GM18858 (cell line): Measurements from ENCODE around the gene KLF9.
A peak's percentile ranks its signal among the peaks of the same experiment; 100 is the strongest.

Source experiments
- ATAC-seq: cut with Tn5 transposase; IDR thresholded peaks from one replicate; pipeline ENCODE4 v1.9.1; 2021; ENCODE audit not compliant: unreplicated experiment

Gene KLF9

DNA sequence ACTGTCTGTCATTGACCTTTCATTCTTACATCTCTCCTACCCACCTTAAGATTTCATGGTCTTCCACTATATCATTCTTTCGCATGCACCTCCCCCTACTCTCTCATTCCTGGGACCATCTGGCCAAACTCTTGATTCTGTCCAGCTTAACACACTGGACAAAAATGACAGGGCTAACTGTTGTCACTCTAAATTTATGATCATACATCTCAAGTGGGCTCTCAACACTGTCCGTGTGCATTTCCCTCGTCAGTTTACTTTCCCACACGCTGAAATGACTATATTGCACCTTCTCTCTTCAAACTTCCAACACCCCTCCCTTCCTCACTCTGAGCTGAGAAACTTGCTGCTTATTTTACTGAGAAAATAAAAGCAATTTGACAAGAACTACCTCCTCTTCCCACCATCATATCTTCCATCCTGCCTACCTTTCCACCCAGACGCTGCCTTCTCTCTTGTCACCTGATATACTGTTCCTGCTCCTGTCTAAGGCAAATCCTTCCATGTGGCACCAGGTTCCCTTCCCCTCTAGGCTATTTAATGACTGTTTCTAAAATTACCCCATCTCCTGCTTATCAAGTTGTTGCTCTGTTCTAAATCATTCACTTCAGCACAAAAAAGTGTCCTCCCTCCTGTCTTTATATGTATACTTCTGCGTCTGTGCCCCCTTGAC is 8.1 kb upstream of the KLF9 start:
- no peak for ATAC-seq

- ATAC-seq, result no peak
These were observed 7.1 kb upstream of the KLF9 start for GRCh38 chr9:70421272-70422180.

GRCh38 chr9:70420441-70421271 is 6.2 kb upstream of the KLF9 start:
- peak; percentile 6 for ATAC-seq

DNA sequence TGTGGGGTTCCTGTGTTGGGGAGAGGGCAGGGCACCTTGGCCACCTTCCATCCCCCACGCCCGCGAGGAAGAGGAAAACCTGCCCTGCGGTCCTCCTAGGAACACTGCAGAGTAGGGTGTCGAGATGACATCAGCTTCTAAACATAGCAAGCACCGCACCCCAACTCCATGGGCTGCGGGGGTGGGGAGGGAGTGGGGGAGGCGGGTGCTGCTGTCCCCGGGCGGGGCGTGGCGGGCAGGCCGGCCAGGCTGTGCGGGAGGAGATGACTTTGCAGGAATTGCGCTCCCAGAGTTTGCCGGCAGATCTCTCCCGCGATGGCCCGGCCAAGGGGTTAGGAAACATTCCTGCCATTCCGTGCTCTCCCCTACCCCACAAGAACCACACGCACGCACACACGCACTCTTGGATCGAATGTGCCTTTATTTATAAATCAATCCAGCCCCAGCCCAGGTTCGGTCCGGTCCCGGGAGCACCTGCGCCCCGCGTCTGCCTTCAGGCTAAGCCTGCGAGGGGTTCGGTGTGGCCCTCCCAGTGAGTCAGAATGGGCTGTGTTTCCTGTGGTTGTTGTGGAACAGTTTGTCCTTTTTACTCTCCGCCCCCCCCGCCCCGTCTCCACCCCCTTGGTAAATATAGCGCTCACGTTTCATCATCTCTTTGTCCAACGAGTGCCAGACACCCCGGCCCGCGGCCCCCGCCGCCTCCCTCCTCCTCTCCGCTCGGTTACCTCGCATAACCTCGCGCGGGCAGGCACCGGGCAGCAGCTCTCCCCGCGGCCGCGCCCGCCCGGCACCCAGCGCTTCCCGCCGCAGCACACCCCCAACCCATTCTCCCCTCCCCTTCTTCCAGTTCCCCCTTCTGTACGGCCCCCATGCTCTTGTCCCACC is 5.3 kb upstream of the KLF9 start:
- ATAC-seq, result peak; percentile 28

GRCh38 chr9:70418822-70419555 is 4.5 kb upstream of the KLF9 start:
- ATAC-seq, result peak; percentile 40

DNA sequence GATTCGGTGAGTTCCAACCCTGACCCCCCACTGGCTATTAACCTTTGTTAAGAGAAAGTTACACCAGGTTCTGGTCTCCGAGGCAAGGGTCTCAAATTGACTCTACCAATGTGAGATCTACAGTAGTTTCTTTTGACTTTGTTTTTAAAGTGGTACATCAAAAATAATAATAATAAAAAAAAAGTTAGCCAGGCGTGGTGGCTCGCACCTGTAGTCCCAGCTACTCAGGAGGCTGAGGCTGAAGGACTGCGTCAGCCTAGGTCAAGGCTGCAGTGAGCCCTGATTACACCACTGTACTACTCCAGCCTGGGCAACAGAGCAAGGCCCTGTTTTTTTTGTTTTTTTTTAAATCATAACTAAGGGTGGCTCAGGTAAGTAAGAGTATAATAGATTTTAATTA is 1.0 kb upstream of the KLF9 start:
- no peak for ATAC-seq

GRCh38 chr9:70415041-70415440 is 584 bp upstream of the KLF9 start:
- ATAC-seq, result no peak

DNA sequence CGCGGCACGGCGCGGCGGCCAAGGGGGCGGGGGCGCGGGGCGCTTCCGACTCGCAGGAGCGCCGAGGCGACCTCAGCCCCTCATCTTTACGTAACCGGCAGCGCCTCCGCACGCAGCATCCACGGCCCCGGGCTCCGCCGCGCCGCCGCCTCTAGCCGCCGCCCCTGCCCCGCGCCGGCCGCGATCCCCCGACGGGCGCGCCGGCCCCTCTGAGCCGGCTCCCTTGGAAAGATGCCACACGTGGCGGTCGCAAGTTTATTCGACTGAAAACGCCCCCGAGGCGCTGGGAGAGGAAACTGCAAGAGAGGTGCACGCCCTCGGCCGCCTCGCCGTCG is 1.0 kb downstream of the KLF9 start:
- ATAC-seq, result peak; percentile 7

DNA sequence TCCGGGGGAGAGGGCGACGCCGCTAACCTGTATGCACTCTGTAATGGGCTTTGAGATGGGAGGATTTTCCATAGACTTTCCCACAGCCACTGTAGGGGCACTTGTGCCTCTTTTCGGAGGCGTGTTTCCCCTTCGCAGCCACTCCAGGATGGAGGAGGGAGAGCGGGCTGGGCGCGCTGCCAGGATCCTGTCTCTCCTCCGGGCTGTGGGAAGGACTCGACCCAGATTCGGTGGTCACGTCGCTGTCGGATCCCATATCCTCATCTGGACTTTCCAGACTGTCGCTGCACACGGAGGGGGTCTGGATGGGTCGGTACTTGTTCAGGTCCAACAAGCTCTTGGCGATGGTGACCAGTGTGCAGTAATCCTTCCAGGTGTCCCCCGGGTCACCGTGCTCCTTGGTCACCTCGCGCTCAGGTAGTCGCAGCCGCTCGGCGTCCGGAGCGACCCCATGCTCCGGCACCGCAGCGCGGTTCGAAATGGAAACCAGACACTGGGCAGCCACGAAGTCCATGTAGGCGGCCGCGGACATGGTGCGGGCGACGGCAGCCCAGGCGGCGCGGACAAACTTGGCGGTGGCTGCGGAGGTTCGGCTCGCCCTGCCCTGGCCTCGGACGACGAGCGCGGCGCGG is 1.5 kb downstream of the KLF9 start:
- ATAC-seq, result no peak

GRCh38 chr9:70411930-70412831 is 2.3 kb downstream of the KLF9 start:
- peak; percentile 30 for ATAC-seq

GRCh38 chr9:70411121-70411929 is 3.1 kb downstream of the KLF9 start:
- no peak for ATAC-seq

GRCh38 chr9:70410368-70410767 is 4.1 kb downstream of the KLF9 start:
- no peak for ATAC-seq

DNA sequence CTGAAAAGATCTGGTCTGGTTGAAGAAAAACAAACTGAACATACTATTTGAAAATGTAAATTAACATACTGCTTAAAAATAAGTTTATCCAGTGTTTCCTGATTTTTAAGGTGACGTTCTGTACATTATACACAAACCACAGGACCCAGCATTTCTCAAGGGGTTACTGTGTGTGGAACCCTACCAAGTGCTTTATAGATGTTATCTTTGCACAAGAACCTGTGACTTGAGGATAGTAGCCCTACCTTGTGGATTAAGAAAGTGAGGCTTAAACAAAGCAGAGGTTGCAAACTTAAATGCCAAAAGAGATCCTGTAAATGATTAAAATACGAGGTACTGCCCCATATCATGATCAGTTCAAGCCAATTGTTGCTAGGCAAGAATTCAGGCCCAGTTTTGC is 4.7 kb downstream of the KLF9 start:
- no peak for ATAC-seq

DNA sequence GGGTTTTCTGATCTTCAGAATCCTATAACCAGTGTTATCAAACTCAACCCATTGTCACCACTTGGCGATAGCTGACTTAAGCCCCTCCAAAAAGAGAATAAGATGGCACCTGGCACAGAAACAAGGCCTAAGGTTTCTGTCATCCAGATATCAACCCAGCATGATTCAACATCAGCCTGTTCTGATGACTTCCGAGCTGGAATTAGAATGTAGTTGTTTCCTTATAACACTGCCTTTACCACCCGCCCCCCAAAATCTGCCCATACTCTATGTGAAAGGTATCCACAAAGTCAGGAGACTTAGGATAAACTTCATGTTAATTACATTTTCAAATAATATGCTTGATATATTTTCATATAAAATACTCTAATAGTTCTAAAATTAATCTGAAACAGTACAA is 5.2 kb downstream of the KLF9 start:
- no peak for ATAC-seq

GRCh38 chr9:70408393-70409040 is 5.9 kb downstream of the KLF9 start:
- ATAC-seq, result no peak

GRCh38 chr9:70407081-70407503 is 7.4 kb downstream of the KLF9 start:
- ATAC-seq, result no peak

- peak; percentile 58 for ATAC-seq
These were observed 8.0 kb downstream of the KLF9 start for GRCh38 chr9:70406434-70406862.
